Progenitor cell of endocrine pancreas (in vitro differentiated cells): ENCODE results near the gene DLG5. TPM values are rescaled to one million over a fixed set of nuclear protein-coding genes. Genes with fewer than 3 reads are reported as not detected.

Source experiments
- DNase-seq: peaks from one replicate; pipeline ENCODE4 v3.0.0; 2021; ENCODE audit warnings: low spot score; ENCODE audit not compliant: unreplicated experiment
- H3K27ac Mint-ChIP-seq: 2 replicates; pipeline ENCODE4 v1.8.0; 2021; ENCODE audit warnings: mild to moderate bottlenecking, moderate library complexity, mixed read lengths
- H3K27me3 Mint-ChIP-seq: 2 replicates; pipeline ENCODE4 v1.8.0; 2021; ENCODE audit warnings: mixed read lengths
- H3K36me3 Mint-ChIP-seq: 2 replicates; pipeline ENCODE4 v1.8.0; 2022; ENCODE audit warnings: mixed read lengths; ENCODE audit not compliant: insufficient read depth
- H3K4me1 Mint-ChIP-seq: 2 replicates; pipeline ENCODE4 v1.8.0; 2021; ENCODE audit warnings: low read depth, mixed read lengths
- H3K4me3 Mint-ChIP-seq: 2 replicates; pipeline ENCODE4 v1.8.0; 2021; ENCODE audit warnings: low read depth, mild to moderate bottlenecking, moderate library complexity, mixed read lengths
- H3K9me3 Mint-ChIP-seq: 2 replicates; pipeline ENCODE4 v1.8.0; 2021; ENCODE audit warnings: low read depth, mixed read lengths
- total RNA-seq: library from RNA; stranded (reverse); gene quantifications from 2 replicates; pipeline ENCODE4 v1.2.1, GENCODE V29; 2021
- TF ChIP-seq, protein P1 (sequence below): fragments of 200-600 bp; sonication (generic); IDR thresholded peaks from one replicate; pipeline ENCODE4 v1.5.0; 2021; ENCODE audit warnings: antibody characterized with exemption, mild to moderate bottlenecking; ENCODE audit not compliant: unreplicated experiment

The DLG5 gene
- total RNA-seq, 1 donor from 2014 or later = 149 TPM

DNA sequence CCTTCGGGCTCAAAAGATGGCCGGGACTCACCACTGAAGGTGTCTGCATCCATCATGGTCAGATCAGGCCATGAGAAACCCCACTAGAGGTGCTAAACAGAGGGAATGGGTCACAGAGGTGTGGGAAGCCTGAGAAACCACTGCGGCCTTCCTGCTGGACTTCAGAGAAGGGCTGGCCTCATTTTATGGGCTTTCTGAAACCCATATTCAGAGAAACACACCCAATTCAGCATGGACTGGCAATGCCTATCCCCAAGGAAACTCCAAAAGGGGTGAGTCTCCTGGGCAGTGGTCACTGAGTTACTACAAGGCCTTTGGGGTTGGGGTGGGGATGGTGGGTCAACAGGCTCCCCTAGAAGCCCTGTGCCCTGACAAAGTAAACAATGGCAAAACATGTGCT lies 58.0 kb downstream of the DLG5 start:
- H3K27ac Mint-ChIP-seq = peak overlapping the region; percentile 85

DNA sequence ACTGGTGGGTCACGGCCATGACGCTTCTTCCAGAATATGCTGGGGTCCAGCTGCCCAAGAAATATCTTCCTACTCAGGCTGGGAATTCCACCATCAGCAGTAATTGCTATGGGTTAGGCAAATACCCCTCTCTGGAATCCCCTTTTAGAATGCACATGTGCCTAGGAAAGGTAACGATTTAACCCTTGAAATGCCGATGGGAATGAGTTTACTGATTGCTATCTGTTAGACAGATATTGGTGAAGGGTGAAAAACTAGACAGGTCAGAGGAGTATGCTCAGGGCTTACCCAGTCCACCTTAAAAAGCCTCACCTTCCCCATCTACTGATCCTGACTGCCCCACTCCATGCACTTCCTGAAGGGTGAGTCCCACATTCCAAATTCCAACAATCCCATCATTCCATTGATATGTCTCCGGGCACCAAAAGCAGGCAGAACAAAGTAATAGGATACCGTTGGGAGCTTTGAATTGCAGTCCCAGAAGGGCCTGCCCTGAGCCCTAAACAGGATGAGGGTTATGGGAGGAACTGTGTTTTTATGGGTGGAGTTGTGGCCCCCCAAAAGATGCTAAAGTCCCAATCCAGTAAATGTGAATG lies 59.3 kb downstream of the DLG5 start:
- TF ChIP-seq, protein P1, sequence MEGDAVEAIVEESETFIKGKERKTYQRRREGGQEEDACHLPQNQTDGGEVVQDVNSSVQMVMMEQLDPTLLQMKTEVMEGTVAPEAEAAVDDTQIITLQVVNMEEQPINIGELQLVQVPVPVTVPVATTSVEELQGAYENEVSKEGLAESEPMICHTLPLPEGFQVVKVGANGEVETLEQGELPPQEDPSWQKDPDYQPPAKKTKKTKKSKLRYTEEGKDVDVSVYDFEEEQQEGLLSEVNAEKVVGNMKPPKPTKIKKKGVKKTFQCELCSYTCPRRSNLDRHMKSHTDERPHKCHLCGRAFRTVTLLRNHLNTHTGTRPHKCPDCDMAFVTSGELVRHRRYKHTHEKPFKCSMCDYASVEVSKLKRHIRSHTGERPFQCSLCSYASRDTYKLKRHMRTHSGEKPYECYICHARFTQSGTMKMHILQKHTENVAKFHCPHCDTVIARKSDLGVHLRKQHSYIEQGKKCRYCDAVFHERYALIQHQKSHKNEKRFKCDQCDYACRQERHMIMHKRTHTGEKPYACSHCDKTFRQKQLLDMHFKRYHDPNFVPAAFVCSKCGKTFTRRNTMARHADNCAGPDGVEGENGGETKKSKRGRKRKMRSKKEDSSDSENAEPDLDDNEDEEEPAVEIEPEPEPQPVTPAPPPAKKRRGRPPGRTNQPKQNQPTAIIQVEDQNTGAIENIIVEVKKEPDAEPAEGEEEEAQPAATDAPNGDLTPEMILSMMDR = no peak
- Mint-ChIP-seq H3K4me3 (no peak overlapping the region), H3K9me3 (no peaks in the 10 kb centered on the region), H3K27ac (no peak overlapping the region), H3K4me1 (peaks cover 36% of the 10 kb centered on the region), H3K36me3 (peaks cover 9% of the 10 kb centered on the region), H3K27me3 (no peaks in the 10 kb centered on the region)
- DNase-seq = no peak

More for the DNA sequence above, 58.0 kb downstream of the DLG5 start:
- H3K27me3 Mint-ChIP-seq = no peaks in the 10 kb centered on the region
- TF ChIP-seq, protein P1 = no peak
- no peak overlapping the region for H3K4me3 Mint-ChIP-seq
- H3K4me1 Mint-ChIP-seq = peaks cover 37% of the 10 kb centered on the region
- DNase-seq = no peak
- H3K36me3 Mint-ChIP-seq = peaks cover 7% of the 10 kb centered on the region
- H3K9me3 Mint-ChIP-seq = no peaks in the 10 kb centered on the region

DNA sequence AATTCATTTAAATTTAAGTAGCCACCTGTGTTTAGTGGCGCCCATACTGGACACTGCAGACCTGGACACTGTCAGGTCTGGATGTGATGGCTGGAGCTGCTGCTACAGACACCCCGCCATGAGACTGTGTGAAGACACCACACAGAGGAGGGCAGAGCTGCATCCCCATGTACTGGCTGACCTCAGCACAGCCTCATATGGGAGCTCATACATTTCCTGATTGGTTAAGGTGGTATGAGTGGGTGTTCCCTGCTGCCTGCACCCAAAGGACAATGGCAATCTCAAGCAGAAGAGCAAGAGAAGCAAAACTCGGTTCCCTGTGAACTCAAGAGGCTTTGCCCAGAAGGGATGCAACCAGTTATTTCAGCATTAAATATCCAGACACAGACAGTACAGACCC lies 60.0 kb downstream of the DLG5 start:
- Mint-ChIP-seq H3K9me3 (no peaks in the 10 kb centered on the region), H3K4me3 (no peak overlapping the region), H3K4me1 (peaks cover 38% of the 10 kb centered on the region), H3K27ac (no peak overlapping the region), H3K27me3 (no peaks in the 10 kb centered on the region), H3K36me3 (peaks cover 9% of the 10 kb centered on the region)
- no peak for DNase-seq
- TF ChIP-seq, protein P1 = no peak

DNA sequence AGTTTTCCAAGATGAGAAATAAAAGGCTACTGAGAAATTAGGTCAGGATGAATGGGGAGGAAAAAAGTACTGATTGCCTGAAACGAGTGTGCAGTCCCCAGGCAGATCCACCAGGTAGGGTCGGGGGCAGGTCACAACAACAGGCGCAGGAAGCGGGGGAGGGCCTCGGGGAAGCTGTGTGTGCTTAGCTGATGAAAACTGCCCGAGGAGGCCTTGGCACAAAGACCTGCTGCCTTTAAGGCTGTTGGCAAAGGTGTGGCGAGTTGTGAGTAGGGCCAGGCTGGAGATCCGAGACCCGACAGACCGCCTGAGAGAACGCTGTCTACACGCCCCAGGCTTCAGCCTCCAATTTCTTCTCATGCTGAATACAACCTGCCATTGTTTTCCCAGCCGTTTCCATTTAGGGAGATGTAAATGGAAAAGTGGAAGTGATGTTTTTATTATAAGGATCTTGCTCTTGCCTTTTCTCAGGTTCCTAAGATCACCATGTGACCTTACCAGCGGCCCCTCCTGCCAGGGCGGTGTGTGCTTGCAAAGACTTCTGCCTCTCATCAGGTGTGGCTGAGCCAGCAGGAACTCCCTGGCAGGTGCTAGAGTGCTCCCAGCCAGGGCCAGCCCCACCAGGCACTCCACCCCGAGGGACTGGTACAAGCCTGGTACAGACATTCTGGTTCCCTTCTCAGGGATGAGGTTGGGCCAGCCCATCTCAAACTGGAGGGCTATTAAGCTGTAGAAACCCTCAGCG lies 60.8 kb downstream of the DLG5 start:
- Mint-ChIP-seq H3K4me1 (peaks cover 35% of the 10 kb centered on the region), H3K27me3 (no peaks in the 10 kb centered on the region), H3K4me3 (peak overlapping the region; percentile 10), H3K9me3 (no peaks in the 10 kb centered on the region), H3K36me3 (peaks cover 8% of the 10 kb centered on the region), H3K27ac (peak overlapping the region; percentile 78)
- DNase-seq = no peak
- TF ChIP-seq, protein P1 = no peak

DNA sequence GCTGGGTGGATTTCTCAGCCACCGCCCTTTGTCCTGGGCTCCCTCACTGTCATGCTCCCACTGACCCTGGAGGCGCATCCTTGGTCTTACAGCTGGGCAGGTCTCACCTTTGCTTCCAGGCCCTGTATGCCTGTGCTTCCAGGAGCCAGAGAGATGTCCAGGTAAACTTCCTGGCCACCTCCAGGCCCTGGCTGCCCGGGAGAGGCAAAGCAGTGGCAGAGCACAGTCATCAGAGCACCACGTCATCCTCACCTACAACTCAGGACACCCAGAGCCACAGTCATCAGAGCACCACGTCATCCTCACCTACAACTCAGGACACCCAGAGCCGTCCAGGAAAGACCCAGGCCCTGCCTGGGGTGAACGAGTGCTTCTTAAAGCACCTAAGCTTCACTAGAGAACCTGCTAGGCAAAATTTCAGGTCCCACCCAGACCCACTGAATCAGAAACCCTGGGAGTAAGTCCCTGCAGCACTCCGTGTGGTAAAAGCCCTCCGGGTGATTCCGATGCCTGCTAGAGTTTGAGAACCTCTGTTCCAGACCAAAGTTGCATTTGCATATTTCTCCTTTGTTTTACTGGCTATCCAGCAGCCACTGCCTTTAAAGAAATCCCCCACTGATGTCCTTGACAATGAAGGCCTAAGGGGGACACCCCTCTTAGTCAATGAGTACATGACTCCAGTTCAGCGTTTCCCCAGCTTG lies 62.3 kb downstream of the DLG5 start:
- peak overlapping the region; percentile 78 for H3K27ac Mint-ChIP-seq
- H3K4me3 Mint-ChIP-seq = no peak overlapping the region
- peaks cover 8% of the 10 kb centered on the region for H3K36me3 Mint-ChIP-seq
- DNase-seq = no peak
- H3K9me3 Mint-ChIP-seq = no peaks in the 10 kb centered on the region
- TF ChIP-seq, protein P1 = no peak
- H3K27me3 Mint-ChIP-seq = no peaks in the 10 kb centered on the region
- H3K4me1 Mint-ChIP-seq = peaks cover 38% of the 10 kb centered on the region
